Measurements from ENCODE around the gene NR4A3. TPM values are rescaled to one million over a fixed set of nuclear protein-coding genes. Genes with fewer than 3 reads are reported as not detected.
"Not testable (repeated sequence)": the region's sequence is repeated elsewhere in the genome, so short reads cannot be mapped to it uniquely, and the experiment has no call there.

The NR4A3 gene
- total and polyA plus RNA-seq, 2 donors from 2014 or later, result 0.34 to 9.1 TPM

DNA sequence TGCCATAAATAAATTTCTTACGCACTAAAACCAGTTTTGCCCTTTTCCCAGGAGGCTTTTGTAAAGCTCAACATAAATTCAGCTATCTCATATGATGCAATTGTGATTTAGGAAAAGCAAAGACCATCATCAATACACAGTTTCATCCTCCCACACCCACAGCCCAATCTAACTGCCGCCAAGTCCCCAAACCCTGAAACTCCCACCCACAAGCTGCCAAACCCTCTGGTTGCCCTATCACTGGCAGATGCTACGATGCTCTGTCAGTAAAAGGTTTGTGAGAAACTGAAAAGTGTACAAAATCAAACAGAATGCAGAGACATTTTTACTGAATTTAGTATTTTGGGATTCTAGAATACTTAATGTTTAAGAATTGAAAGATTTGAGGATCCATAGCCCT lies 42.8 kb upstream of the NR4A3 start:
- Histone ChIP-seq H3K9ac (ENCODE audit: low read length in 3 of 3) (no peak overlapping the region), H3K9me3 (ENCODE audit: control insufficient read depth in 2 of 3, insufficient read depth in 1 of 3, low read length in 3 of 3) (no peaks in the 10 kb centered on the region), H3K27ac (ENCODE audit: low read depth in 2 of 2, low read length in 2 of 2) (no peak overlapping the region), H3K27me3 (ENCODE audit: control insufficient read depth, insufficient read depth, low read length) (no peaks in the 10 kb centered on the region), H3K4me3 (ENCODE audit: low read length in 3 of 3) (no peak overlapping the region), H3K36me3 (ENCODE audit: control insufficient read depth in 2 of 3, insufficient read depth in 3 of 3, low read length in 3 of 3) (no peaks in the 10 kb centered on the region), H3K4me1 (ENCODE audit: control insufficient read depth in 2 of 3, insufficient read depth in 2 of 3, low read depth in 1 of 3, low read length in 3 of 3) (no peaks in the 10 kb centered on the region)
- intact Hi-C loops (cut with DNase I), result no loop called here
- DNase-seq (no peak), FAIRE-seq (no peak)
- TF ChIP-seq, protein P1, sequence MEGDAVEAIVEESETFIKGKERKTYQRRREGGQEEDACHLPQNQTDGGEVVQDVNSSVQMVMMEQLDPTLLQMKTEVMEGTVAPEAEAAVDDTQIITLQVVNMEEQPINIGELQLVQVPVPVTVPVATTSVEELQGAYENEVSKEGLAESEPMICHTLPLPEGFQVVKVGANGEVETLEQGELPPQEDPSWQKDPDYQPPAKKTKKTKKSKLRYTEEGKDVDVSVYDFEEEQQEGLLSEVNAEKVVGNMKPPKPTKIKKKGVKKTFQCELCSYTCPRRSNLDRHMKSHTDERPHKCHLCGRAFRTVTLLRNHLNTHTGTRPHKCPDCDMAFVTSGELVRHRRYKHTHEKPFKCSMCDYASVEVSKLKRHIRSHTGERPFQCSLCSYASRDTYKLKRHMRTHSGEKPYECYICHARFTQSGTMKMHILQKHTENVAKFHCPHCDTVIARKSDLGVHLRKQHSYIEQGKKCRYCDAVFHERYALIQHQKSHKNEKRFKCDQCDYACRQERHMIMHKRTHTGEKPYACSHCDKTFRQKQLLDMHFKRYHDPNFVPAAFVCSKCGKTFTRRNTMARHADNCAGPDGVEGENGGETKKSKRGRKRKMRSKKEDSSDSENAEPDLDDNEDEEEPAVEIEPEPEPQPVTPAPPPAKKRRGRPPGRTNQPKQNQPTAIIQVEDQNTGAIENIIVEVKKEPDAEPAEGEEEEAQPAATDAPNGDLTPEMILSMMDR (IDR thresholded peaks at IDR 0.05; ENCODE audit: borderline replicate concordance, extremely low read depth, insufficient read depth), result no peak

DNA sequence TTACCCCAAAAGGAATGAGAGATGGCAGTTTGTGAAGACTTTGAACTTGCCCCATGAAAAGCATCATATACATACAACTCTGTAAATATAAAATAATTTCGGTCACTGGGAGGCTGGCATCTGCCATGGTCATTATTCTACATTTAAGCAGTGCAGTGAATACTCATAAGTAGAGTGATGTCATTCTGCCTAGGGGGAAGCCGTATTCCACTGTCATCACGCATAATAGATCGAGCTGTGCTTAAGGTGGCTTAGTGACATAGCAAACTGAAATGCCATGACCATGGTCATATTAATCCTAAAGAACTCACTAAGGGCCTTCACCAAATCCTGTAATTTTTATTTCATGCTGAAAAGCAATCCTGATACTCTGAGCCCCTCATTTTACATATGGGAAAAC lies 42.4 kb upstream of the NR4A3 start:
- intact Hi-C loops (cut with DNase I), result no loop called here
- Histone ChIP-seq H3K4me1 (ENCODE audit: control insufficient read depth in 2 of 3, insufficient read depth in 2 of 3, low read depth in 1 of 3, low read length in 3 of 3) (no peaks in the 10 kb centered on the region), H3K27me3 (ENCODE audit: control insufficient read depth, insufficient read depth, low read length) (no peaks in the 10 kb centered on the region), H3K9ac (ENCODE audit: low read length in 3 of 3) (no peak overlapping the region), H3K9me3 (ENCODE audit: control insufficient read depth in 2 of 3, insufficient read depth in 1 of 3, low read length in 3 of 3) (no peaks in the 10 kb centered on the region), H3K4me3 (ENCODE audit: low read length in 3 of 3) (no peak overlapping the region), H3K36me3 (ENCODE audit: control insufficient read depth in 2 of 3, insufficient read depth in 3 of 3, low read length in 3 of 3) (no peaks in the 10 kb centered on the region), H3K27ac (ENCODE audit: low read depth in 2 of 2, low read length in 2 of 2) (no peak overlapping the region)
- no peak for DNase-seq
- TF ChIP-seq, protein P1 (IDR thresholded peaks at IDR 0.05; ENCODE audit: borderline replicate concordance, extremely low read depth, insufficient read depth), result no peak
- no peak for FAIRE-seq

DNA sequence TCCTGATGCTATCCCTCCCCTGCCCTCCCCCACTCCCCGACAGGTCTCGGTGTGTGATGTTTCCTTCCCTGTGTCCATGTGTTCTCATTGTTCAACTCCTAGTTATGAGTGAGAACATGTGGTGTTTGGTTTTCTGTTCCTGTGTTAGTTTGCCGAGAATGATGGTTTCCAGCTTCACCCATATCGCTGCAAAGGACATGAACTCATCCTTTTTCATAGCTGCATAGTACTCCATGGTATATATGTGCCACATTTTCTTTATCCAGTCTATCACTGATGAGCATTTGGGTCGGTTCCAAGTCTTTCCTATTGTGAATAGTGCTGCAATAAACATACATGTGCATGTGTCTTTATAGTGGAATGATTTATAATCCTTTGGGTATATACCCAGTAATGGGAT lies 39.3 kb upstream of the NR4A3 start:
- H3K36me3 ChIP-seq (ENCODE audit: control insufficient read depth in 2 of 3, insufficient read depth in 3 of 3, low read length in 3 of 3); H3K4me3 ChIP-seq (ENCODE audit: low read length in 3 of 3); DNase-seq; H3K9me3 ChIP-seq (ENCODE audit: control insufficient read depth in 2 of 3, insufficient read depth in 1 of 3, low read length in 3 of 3); H3K9ac ChIP-seq (ENCODE audit: low read length in 3 of 3); intact Hi-C loops (cut with DNase I); FAIRE-seq; H3K4me1 ChIP-seq (ENCODE audit: control insufficient read depth in 2 of 3, insufficient read depth in 2 of 3, low read depth in 1 of 3, low read length in 3 of 3); H3K27ac ChIP-seq (ENCODE audit: low read depth in 2 of 2, low read length in 2 of 2); H3K27me3 ChIP-seq (ENCODE audit: control insufficient read depth, insufficient read depth, low read length): not testable (repeated sequence)

DNA sequence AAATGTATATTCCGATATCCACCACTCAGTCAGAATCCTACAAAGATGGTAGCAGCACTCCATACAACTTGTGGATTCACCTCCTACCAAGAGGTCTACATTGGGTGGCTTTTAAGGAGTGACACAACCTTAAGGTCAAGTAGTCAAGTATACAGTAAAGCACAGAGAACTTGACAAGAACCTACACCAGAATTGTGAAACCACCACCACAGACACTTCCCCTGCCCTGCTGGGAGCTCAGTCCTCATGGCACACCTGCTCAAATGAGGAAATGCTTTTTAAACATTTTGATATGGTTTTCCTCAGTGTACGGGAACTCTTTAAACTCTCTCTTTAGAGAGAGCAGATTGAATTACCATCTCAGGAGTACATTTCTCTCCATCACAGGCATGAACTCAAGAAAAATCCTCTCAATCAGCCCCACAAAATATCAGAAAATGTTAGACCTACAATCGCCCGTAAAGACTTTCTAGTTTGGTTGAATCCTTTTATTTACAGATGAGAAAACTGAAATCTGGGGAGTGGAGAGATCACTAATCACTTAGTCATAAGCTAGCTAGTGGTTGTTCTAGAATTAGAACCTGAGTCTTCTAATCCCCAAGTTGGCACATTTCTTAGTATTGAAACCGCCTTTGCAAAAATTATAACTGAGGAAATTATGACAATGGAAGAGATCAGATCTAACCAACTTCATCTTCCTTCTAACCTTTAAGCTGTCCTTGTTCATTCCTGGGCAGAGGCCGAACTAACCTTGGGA lies 38.5 kb upstream of the NR4A3 start:
- Histone ChIP-seq H3K27ac (ENCODE audit: low read depth in 2 of 2, low read length in 2 of 2) (no peak overlapping the region), H3K4me3 (ENCODE audit: low read length in 3 of 3) (no peak overlapping the region), H3K9me3 (ENCODE audit: control insufficient read depth in 2 of 3, insufficient read depth in 1 of 3, low read length in 3 of 3) (no peaks in the 10 kb centered on the region), H3K36me3 (ENCODE audit: control insufficient read depth in 2 of 3, insufficient read depth in 3 of 3, low read length in 3 of 3) (no peaks in the 10 kb centered on the region), H3K4me1 (ENCODE audit: control insufficient read depth in 2 of 3, insufficient read depth in 2 of 3, low read depth in 1 of 3, low read length in 3 of 3) (no peaks in the 10 kb centered on the region), H3K9ac (ENCODE audit: low read length in 3 of 3) (no peak overlapping the region), H3K27me3 (ENCODE audit: control insufficient read depth, insufficient read depth, low read length) (no peaks in the 10 kb centered on the region)
- TF ChIP-seq, protein P1 (IDR thresholded peaks at IDR 0.05; ENCODE audit: borderline replicate concordance, extremely low read depth, insufficient read depth), result no peak
- DNase-seq, result no peak
- intact Hi-C loops (cut with DNase I), result no loop called here
- FAIRE-seq, result no peak
